Liver (tissue), 9 donors: ENCODE measurements around the gene TECTA. TPM values are rescaled to one million over a fixed set of nuclear protein-coding genes. Genes with fewer than 3 reads are reported as not detected.

Source experiments
- DNase-seq: peaks from one replicate; pipeline ENCODE4 v3.0.0-alpha.2; 2017; ENCODE audit warnings: low spot score
- H3K27ac ChIP-seq, 2 donors: one replicate each; pipeline ENCODE4 v1.7.0; 2013; ENCODE audit warnings: inconsistent platforms in 2 of 2, low read length in 2 of 2, control low read depth in 1 of 2, low read depth in 1 of 2, mild to moderate bottlenecking in 1 of 2
- H3K27me3 ChIP-seq, 4 donors: one replicate each; pipeline versions ENCODE4 v1.6.1 to v1.7.0; 2013; ENCODE audit warnings: low read length in 3 of 4, inconsistent platforms in 1 of 4, mild to moderate bottlenecking in 1 of 4, moderate library complexity in 1 of 4; ENCODE audit not compliant: control insufficient read depth in 4 of 4, insufficient read depth in 4 of 4
- H3K36me3 ChIP-seq, 4 donors: one replicate each; pipeline versions ENCODE4 v1.6.1 to v1.7.0; 2013; ENCODE audit warnings: low read length in 3 of 4, mild to moderate bottlenecking in 3 of 4, low read depth in 1 of 4, moderate library complexity in 1 of 4; ENCODE audit not compliant: control insufficient read depth in 4 of 4, insufficient read depth in 3 of 4
- H3K4me1 ChIP-seq, 4 donors: one replicate each; pipeline versions ENCODE4 v1.6.1 to v1.7.0; 2013; ENCODE audit warnings: low read length in 3 of 4, mild to moderate bottlenecking in 3 of 4, moderate library complexity in 1 of 4; ENCODE audit not compliant: control insufficient read depth in 4 of 4, insufficient read depth in 4 of 4
- H3K4me3 ChIP-seq, 3 donors: one replicate each; pipeline versions ENCODE4 v1.6.1 to v1.7.0; 2013; ENCODE audit warnings: low read length in 3 of 3, control low read depth in 1 of 3, low read depth in 1 of 3, mild to moderate bottlenecking in 1 of 3
- H3K9ac ChIP-seq, 2 donors: one replicate each; pipeline ENCODE4 v1.7.0; 2013; ENCODE audit warnings: low read length in 2 of 2, mild to moderate bottlenecking in 2 of 2, moderate library complexity in 2 of 2, control low read depth in 1 of 2, low read depth in 1 of 2
- H3K9me3 ChIP-seq, 4 donors: one replicate each; pipeline versions ENCODE4 v1.6.1 to v1.7.0; 2013; ENCODE audit warnings: low read length in 3 of 4; ENCODE audit not compliant: control insufficient read depth in 4 of 4
- EGR1 ChIP-seq, 2 donors: IDR thresholded peaks; 2 replicates each; pipeline ENCODE4 v1.6.1; 2016 to 2018; ENCODE audit warnings: antibody characterized with exemption in 2 of 2, low read depth in 2 of 2
- FOXA1 ChIP-seq: IDR thresholded peaks from 2 replicates; pipeline ENCODE4 v1.6.1; 2016; ENCODE audit warnings: antibody characterized with exemption
- FOXA2 ChIP-seq: IDR thresholded peaks from 2 replicates; pipeline ENCODE4 v1.6.1; 2016; ENCODE audit warnings: antibody characterized with exemption
- HNF4A ChIP-seq, 2 donors: conservative IDR thresholded peaks; 2 replicates each; pipeline ENCODE4 v1.6.1; 2016; ENCODE audit warnings: antibody characterized with exemption in 2 of 2, mild to moderate bottlenecking in 2 of 2
- HNF4G ChIP-seq: IDR thresholded peaks from 2 replicates; pipeline ENCODE4 v1.6.1; 2016; ENCODE audit warnings: antibody characterized with exemption
- JUND ChIP-seq, 2 donors: IDR thresholded peaks; 2 replicates each; pipeline ENCODE4 v1.6.1; 2016; ENCODE audit warnings: antibody characterized with exemption in 2 of 2
- MAX ChIP-seq: IDR thresholded peaks from 2 replicates; pipeline ENCODE4 v1.6.1; 2016; ENCODE audit warnings: antibody characterized with exemption
- NR2F2 ChIP-seq: IDR thresholded peaks from 2 replicates; pipeline ENCODE4 v1.6.1; 2016; ENCODE audit warnings: antibody characterized with exemption
- RAD21 ChIP-seq, 2 donors: IDR thresholded peaks; 2 replicates each; pipeline ENCODE4 v1.6.1; 2016; ENCODE audit warnings: antibody characterized with exemption in 2 of 2, mild to moderate bottlenecking in 2 of 2
- SP1 ChIP-seq: IDR thresholded peaks from 2 replicates; pipeline ENCODE4 v1.6.1; 2018; ENCODE audit warnings: antibody characterized with exemption, mild to moderate bottlenecking
- TAF1 ChIP-seq: conservative IDR thresholded peaks from 2 replicates; pipeline ENCODE4 v1.6.1; 2016; ENCODE audit warnings: antibody characterized with exemption, mild to moderate bottlenecking
- ZBTB33 ChIP-seq: IDR thresholded peaks from 2 replicates; pipeline ENCODE4 v1.6.1; 2016; ENCODE audit warnings: antibody characterized with exemption
- WGBS: extraction: QIAGEN DNeasy Blood & Tissue Kit; methylation state at CpG from one replicate; pipeline ENCODE4 v1.1.7; 2013; 5-methylcytosine and 5-hydroxymethylcytosine counted together
- polyA plus RNA-seq, 2 donors: library from polyadenylated mRNA; stranded (reverse) in 1 of 2; unstranded in 1 of 2; fragments of 200-250 nt in 1 of 2; fragments of >200 nt in 1 of 2; fragmentation: Nextera tagmentation in 1 of 2; extraction: Ambion mirVana in 1 of 2; gene quantifications; one replicate each; pipeline versions ENCODE4 v1.2.1 to v1.2.3, GENCODE V29; 2013 to 2015
- total RNA-seq, 2 donors: library from RNA; depleted of rRNA; stranded (reverse); fragments of >200 nt; gene quantifications; one replicate each; pipeline ENCODE4 v1.2.3, GENCODE V29; 2014
- TF ChIP-seq, protein P1 (sequence below): fragments of 150-350 bp; IDR thresholded peaks from 2 replicates; pipeline ENCODE4 v1.5.1; 2017; ENCODE audit warnings: improper control_type of control experiment, low read depth, low read length; ENCODE audit not compliant: missing input control
- donor health status: healthy.
- donor health status: healthy.
- donor health status: healthy.
- donor health status: healthy.
- donor health status: healthy.

Gene TECTA
- total and polyA plus RNA-seq, 4 donors = 0.46 to 2.4 (median 0.73) TPM

DNA sequence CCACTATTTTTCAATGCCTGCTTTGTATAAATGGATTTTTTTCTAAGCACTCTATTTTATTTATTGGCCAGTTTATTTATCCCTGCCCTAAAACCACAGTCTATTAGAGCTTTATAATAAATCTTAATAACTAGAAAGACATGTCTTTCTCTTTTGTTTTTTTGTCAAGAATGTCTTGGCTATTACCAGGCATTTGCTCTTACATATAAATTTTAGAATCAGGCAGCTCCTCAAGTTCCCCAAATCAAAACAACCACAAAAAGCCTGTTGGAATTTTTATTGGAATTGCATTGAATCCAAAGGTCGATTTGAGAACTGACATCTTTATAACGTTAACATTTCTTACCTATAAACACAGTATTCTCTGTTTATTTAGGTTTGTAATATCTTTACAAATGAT, 105.8 kb downstream of the TECTA start:
- Histone ChIP-seq H3K9me3 (no peaks in the 10 kb centered on the region), H3K9ac (no peak overlapping the region), H3K27ac (no peak overlapping the region), H3K4me1 (peaks cover 0 to 6% (median 3%) of the 10 kb centered on the region in 4 donors), H3K27me3 (no peaks in the 10 kb centered on the region), H3K4me3 (no peak overlapping the region), H3K36me3 (no peaks in the 10 kb centered on the region)
- DNase-seq = no peak
- TF ChIP-seq HNF4G = no peak
- peak in 1 of 2 donors; percentile 7 for TF ChIP-seq HNF4A (conservative IDR thresholded peaks at IDR 0.05)
- 44% methylated on average over 2 of the region's 2 CpGs for WGBS

GRCh38 chr11:121207485-121208115, 106.6 kb downstream of the TECTA start:
- DNase-seq = no peak
- peaks cover 0 to 6% (median 3%) of the 10 kb centered on the region in 4 donors for H3K4me1 ChIP-seq
- no peaks in the 10 kb centered on the region for H3K9me3 ChIP-seq
- no peak for TF ChIP-seq RAD21 (IDR thresholded peaks at IDR 0.05)
- H3K9ac ChIP-seq = no peak overlapping the region
- H3K4me3 ChIP-seq = no peak overlapping the region
- no peaks in the 10 kb centered on the region for H3K27me3 ChIP-seq
- no peak overlapping the region for H3K27ac ChIP-seq
- no peaks in the 10 kb centered on the region for H3K36me3 ChIP-seq

GRCh38 chr11:121210445-121211080, 109.5 kb downstream of the TECTA start:
- Histone ChIP-seq H3K27me3 (no peaks in the 10 kb centered on the region), H3K4me1 (peaks cover 0 to 16% (median 7%) of the 10 kb centered on the region in 4 donors), H3K9me3 (no peaks in the 10 kb centered on the region), H3K36me3 (no peaks in the 10 kb centered on the region), H3K27ac (no peak overlapping the region), H3K4me3 (no peak overlapping the region), H3K9ac (no peak overlapping the region)
- no peak for DNase-seq
- TF ChIP-seq ZBTB33 (no peak), NR2F2 (peak; percentile 38)

DNA sequence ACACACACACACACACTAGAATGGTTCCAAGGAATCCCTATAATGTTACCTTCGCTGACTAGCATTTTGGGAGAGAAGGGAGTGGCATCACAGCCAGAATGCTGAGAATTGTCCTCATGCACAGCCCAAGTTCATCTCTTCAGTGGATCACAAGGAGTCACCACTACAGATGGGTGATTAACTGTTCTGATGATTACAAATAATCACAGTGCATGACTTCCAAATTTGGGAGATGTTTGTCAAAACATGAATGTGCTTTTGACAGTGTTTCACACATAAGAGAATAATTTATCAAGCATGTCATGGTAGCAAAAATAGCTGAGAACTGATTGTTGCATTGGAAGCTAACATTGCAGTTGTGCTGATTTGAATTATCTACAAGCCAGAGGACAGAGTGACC, 110.6 kb downstream of the TECTA start:
- WGBS = 98% methylated on average over 1 of the region's 1 CpG
- H3K36me3 ChIP-seq = no peaks in the 10 kb centered on the region
- no peak for TF ChIP-seq FOXA1
- TF ChIP-seq, protein P1, sequence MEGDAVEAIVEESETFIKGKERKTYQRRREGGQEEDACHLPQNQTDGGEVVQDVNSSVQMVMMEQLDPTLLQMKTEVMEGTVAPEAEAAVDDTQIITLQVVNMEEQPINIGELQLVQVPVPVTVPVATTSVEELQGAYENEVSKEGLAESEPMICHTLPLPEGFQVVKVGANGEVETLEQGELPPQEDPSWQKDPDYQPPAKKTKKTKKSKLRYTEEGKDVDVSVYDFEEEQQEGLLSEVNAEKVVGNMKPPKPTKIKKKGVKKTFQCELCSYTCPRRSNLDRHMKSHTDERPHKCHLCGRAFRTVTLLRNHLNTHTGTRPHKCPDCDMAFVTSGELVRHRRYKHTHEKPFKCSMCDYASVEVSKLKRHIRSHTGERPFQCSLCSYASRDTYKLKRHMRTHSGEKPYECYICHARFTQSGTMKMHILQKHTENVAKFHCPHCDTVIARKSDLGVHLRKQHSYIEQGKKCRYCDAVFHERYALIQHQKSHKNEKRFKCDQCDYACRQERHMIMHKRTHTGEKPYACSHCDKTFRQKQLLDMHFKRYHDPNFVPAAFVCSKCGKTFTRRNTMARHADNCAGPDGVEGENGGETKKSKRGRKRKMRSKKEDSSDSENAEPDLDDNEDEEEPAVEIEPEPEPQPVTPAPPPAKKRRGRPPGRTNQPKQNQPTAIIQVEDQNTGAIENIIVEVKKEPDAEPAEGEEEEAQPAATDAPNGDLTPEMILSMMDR = no peak
- no peak for TF ChIP-seq JUND (IDR thresholded peaks at IDR 0.05)
- no peak for TF ChIP-seq NR2F2
- TF ChIP-seq EGR1 (IDR thresholded peaks at IDR 0.05; ENCODE audit: low read depth in 2 of 2) = no peak
- no peak for TF ChIP-seq RAD21 (IDR thresholded peaks at IDR 0.05)
- no peak for TF ChIP-seq FOXA2
- TF ChIP-seq ZBTB33 = no peak
- no peak for TF ChIP-seq HNF4A (conservative IDR thresholded peaks at IDR 0.05)
- no peak for TF ChIP-seq HNF4G
- TF ChIP-seq TAF1 = no peak
- no peak for TF ChIP-seq MAX
- TF ChIP-seq SP1 = no peak
- no peak overlapping the region for H3K27ac ChIP-seq
- H3K9me3 ChIP-seq = no peaks in the 10 kb centered on the region
- peaks cover 0 to 16% (median 7%) of the 10 kb centered on the region in 4 donors for H3K4me1 ChIP-seq
- no peak overlapping the region for H3K9ac ChIP-seq
- no peak overlapping the region for H3K4me3 ChIP-seq
- no peak for DNase-seq
- no peaks in the 10 kb centered on the region for H3K27me3 ChIP-seq
